ENCODE data around the gene EOLA2.
A peak's percentile ranks its signal among the peaks of the same experiment; 100 is the strongest.

DNA sequence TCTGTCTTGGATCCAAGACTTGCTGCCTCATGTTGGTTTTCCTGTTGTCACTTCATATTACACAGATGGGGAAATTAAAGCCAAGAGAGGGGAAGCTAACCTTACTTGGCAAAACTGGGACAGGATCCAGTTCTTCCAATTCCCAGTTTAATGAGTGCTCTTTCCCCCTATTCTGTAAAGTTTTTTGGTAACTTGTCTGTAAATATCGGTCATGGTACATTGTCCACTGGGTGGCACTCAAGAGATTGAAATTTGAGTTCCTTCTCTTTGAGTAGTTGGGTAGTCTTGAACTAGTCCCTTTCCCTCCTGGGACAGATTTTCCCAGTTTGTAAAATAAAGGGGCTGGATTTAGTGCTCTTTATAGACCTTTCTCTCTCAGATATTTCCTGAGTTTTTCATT lies 12.4 kb upstream of the EOLA2 start:
- TF ChIP-seq, protein P1, sequence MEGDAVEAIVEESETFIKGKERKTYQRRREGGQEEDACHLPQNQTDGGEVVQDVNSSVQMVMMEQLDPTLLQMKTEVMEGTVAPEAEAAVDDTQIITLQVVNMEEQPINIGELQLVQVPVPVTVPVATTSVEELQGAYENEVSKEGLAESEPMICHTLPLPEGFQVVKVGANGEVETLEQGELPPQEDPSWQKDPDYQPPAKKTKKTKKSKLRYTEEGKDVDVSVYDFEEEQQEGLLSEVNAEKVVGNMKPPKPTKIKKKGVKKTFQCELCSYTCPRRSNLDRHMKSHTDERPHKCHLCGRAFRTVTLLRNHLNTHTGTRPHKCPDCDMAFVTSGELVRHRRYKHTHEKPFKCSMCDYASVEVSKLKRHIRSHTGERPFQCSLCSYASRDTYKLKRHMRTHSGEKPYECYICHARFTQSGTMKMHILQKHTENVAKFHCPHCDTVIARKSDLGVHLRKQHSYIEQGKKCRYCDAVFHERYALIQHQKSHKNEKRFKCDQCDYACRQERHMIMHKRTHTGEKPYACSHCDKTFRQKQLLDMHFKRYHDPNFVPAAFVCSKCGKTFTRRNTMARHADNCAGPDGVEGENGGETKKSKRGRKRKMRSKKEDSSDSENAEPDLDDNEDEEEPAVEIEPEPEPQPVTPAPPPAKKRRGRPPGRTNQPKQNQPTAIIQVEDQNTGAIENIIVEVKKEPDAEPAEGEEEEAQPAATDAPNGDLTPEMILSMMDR (tag by site-specific recombination; IDR thresholded peaks at IDR 0.05), result 0 out of 2 replicates have a peak, but pooled peaks have one; percentile 18
- TF ChIP-seq, protein P2, sequence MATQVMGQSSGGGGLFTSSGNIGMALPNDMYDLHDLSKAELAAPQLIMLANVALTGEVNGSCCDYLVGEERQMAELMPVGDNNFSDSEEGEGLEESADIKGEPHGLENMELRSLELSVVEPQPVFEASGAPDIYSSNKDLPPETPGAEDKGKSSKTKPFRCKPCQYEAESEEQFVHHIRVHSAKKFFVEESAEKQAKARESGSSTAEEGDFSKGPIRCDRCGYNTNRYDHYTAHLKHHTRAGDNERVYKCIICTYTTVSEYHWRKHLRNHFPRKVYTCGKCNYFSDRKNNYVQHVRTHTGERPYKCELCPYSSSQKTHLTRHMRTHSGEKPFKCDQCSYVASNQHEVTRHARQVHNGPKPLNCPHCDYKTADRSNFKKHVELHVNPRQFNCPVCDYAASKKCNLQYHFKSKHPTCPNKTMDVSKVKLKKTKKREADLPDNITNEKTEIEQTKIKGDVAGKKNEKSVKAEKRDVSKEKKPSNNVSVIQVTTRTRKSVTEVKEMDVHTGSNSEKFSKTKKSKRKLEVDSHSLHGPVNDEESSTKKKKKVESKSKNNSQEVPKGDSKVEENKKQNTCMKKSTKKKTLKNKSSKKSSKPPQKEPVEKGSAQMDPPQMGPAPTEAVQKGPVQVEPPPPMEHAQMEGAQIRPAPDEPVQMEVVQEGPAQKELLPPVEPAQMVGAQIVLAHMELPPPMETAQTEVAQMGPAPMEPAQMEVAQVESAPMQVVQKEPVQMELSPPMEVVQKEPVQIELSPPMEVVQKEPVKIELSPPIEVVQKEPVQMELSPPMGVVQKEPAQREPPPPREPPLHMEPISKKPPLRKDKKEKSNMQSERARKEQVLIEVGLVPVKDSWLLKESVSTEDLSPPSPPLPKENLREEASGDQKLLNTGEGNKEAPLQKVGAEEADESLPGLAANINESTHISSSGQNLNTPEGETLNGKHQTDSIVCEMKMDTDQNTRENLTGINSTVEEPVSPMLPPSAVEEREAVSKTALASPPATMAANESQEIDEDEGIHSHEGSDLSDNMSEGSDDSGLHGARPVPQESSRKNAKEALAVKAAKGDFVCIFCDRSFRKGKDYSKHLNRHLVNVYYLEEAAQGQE (tag by site-specific recombination; IDR thresholded peaks at IDR 0.05), result no peak
- TF ChIP-seq ZNF274 (IDR thresholded peaks at IDR 0.05; ENCODE audit: low read length) (no peak), ZNF274 (tag by site-specific recombination; IDR thresholded peaks at IDR 0.05; ENCODE audit: borderline replicate concordance) (no peak), ZNF138 (tag by site-specific recombination; IDR thresholded peaks at IDR 0.05; ENCODE audit: borderline replicate concordance) (no peak), ZNF555 (tag by site-specific recombination; conservative IDR thresholded peaks at IDR 0.05) (no peak), ZIC2 (tag by site-specific recombination; IDR thresholded peaks at IDR 0.05) (no peak), SP2 (tag by site-specific recombination; IDR thresholded peaks at IDR 0.05) (no peak), YY1 (tag by site-specific recombination; IDR thresholded peaks at IDR 0.05) (no peak), KLF10 (tag by site-specific recombination; IDR thresholded peaks at IDR 0.05) (no peak), HOXA7 (CRISPR knock-in tag; IDR thresholded peaks at IDR 0.05; ENCODE audit: borderline replicate concordance) (no peak), ZFP37 (tag by site-specific recombination; IDR thresholded peaks at IDR 0.05) (no peak), MEIS1 (CRISPR knock-in tag; IDR thresholded peaks at IDR 0.05; ENCODE audit: borderline replicate concordance) (no peak)
